ENCODE measurements around the gene PLB1. TPM values are rescaled to one million over a fixed set of nuclear protein-coding genes. Genes with fewer than 3 reads are reported as not detected.
A peak's percentile ranks its signal among the peaks of the same experiment; 100 is the strongest.

The PLB1 gene
- polyA plus RNA-seq, 3 donors, result 20.2 to 35.8 (median 23.9) TPM

- H3K27ac Mint-ChIP-seq, result peak overlapping the region in 5 of 7 donors; percentile 26 to 98 (median 41)
- WGBS (ENCODE audit: insufficient coverage), result 97% methylated on average over 9 of the region's 19 CpGs
These were observed 43.9 kb upstream of the PLB1 start for GRCh38 chr2:28451793-28452533.

More at GRCh38 chr2:28451793-28452533, 43.9 kb upstream of the PLB1 start:
- H3K4me3 ChIP-seq (replicated peaks in 1 of 3; ENCODE audit: low read depth in 2 of 3, low read length in 3 of 3), result no peak overlapping the region
- H3K36me3 ChIP-seq (replicated peaks in 1 of 2; ENCODE audit: control insufficient read depth in 1 of 2, insufficient read depth in 2 of 2, low read length in 2 of 2), result no peaks in the 10 kb centered on the region
- Mint-ChIP-seq H3K4me1 (peaks cover 47% of the 10 kb centered on the region), H3K9me3 (peaks cover 0 to 3% (median 0%) of the 10 kb centered on the region in 7 donors), H3K27me3 (ENCODE audit: low read depth in 3 of 3) (peaks cover 0 to 4% (median 2%) of the 10 kb centered on the region in 3 donors), H3K36me3 (peaks cover 2 to 4% of the 10 kb centered on the region in 2 donors), H3K4me3 (no peak overlapping the region)
- no peak overlapping the region for H2AFZ ChIP-seq (ENCODE audit: insufficient read depth, low read depth, low read length, poor library complexity, severe bottlenecking)
- H3K4me2 ChIP-seq (replicated peaks; ENCODE audit: extremely low read depth, low read length, poor library complexity, severe bottlenecking), result no peak overlapping the region
- H4K20me1 ChIP-seq (ENCODE audit: insufficient read depth, low read length), result no peaks in the 10 kb centered on the region
- no peaks in the 10 kb centered on the region for H3K79me2 ChIP-seq (ENCODE audit: insufficient read depth, low read length)
- H3K9ac ChIP-seq (ENCODE audit: insufficient read depth, low read length, poor library complexity, severe bottlenecking), result no peak overlapping the region
- intact Hi-C loops (cut with micrococcal nuclease), result loop anchor here (2.0 to 10.0 kb wide), 4 partner anchors 40 to 750 kb away; no protein-coding TSS in a partner anchor
- no peak for DNase-seq
- no peaks in the 10 kb centered on the region for H3K27me3 ChIP-seq (ENCODE audit: control insufficient read depth in 2 of 2, insufficient read depth in 2 of 2, low read length in 2 of 2)
- no peaks in the 10 kb centered on the region for H3K9me3 ChIP-seq (replicated peaks in 1 of 2; ENCODE audit: control insufficient read depth in 1 of 2, insufficient read depth in 1 of 2, low read length in 2 of 2)
- H3K27ac ChIP-seq (ENCODE audit: low read depth in 1 of 2, low read length in 2 of 2), result no peak overlapping the region
- H3K4me1 ChIP-seq (ENCODE audit: control insufficient read depth in 1 of 2, insufficient read depth in 2 of 2, low read length in 2 of 2), result peaks cover 40 to 45% of the 10 kb centered on the region in 2 donors
- TF ChIP-seq CTCF (IDR thresholded peaks at IDR 0.05), result no peak
